GM18498 (cell line): ENCODE data around the gene PRSS16.

Experiments used
- ATAC-seq: cut with Tn5 transposase; IDR thresholded peaks from one replicate; pipeline ENCODE4 v1.9.1; 2021; ENCODE audit warnings: mild to moderate bottlenecking, moderate library complexity; ENCODE audit not compliant: unreplicated experiment

The PRSS16 gene

DNA sequence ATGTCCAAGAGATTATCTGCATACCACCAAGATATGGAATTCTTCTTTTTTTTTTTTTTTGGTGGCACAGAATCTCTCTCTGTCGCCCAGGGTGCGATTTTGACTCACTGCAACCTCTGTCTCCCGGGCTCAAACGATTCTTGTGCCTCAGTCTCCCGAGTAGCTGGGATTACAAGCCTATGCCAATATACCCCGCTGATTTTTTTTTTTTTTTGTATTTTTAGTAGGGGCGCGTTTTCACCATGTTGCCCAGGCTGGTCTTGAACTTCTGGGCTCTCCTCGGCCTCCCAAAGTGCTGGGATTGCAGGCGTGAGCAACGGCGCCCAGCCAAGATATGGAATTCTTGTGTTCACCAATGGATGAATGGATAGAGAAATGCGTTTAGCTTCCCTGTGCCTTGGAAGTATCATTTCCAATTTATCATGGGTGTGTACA lies 33.6 kb downstream of the PRSS16 start:
- ATAC-seq, result no peak

DNA sequence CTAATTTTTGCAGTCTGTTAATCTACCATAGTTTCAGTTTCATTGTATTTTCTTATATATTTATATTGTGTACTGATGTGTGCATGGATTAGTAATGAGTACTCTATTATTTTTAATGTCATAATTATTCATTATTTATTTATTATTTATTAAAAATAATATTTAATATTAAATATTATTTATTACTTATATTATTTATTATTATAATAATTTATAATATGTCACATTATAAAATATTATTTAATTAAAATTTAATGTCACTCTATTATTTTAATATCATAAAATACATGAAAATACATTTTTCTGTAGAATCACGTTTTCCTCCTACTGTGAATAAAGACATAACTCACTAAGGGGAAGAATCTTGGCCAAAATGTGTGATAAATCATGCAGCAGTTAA lies 34.1 kb downstream of the PRSS16 start:
- ATAC-seq, result no peak

DNA sequence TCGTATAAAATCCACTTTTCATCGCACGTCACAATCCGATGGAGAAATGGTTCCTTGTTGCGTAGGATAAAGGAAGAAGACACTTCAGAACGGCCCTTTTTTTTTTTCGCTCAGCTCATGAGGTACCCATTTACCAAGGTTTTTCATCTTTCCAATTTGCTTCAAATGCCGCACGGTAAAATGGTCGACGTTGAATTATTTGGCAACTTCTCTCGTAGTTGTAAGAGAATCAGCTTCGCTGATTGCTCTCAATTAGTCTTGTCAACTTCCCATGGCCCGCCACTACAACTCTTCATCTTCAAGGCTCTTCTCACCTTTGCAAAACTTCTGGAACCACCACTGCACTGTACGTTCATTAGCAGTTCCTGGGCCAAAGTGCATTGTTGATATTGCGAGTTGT lies 35.8 kb downstream of the PRSS16 start:
- ATAC-seq, result no peak

DNA sequence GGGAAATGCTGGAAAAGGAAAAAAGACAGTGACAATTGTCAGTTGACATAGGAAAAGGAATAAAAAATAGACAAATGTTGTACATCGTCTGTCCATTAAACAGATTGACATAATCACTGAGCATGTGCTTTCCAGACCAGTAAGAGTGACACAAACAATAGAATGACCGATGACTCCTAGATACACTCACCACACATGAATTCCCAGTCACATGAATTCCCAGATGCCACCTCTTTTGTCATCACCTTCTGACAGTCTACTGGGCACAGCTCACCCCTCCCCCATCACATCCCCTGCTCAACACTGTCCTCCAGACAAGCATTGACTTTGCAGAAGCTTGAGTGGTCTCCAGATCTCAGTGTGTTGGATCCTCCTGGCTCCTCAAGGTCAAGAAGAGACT lies 38.6 kb downstream of the PRSS16 start:
- no peak for ATAC-seq

DNA sequence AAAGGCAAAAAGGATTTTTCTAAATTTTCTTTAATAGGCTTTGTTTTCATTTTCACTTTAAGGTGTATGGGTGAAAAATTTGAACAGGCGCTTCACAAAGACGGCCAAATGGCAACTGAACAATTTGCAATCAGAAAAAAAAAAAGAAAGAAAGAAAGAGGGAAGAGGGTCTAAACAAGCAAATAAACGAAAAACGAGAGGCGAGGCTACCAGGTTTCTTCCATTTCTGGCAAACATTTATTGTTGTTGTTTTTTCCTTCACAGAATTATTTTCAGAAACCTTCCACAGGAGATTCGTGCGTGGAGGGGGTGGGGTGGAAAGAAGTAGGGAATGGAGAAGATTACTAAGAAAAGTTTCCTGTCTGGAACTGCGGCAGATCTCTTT lies 40.2 kb downstream of the PRSS16 start:
- no peak for ATAC-seq

DNA sequence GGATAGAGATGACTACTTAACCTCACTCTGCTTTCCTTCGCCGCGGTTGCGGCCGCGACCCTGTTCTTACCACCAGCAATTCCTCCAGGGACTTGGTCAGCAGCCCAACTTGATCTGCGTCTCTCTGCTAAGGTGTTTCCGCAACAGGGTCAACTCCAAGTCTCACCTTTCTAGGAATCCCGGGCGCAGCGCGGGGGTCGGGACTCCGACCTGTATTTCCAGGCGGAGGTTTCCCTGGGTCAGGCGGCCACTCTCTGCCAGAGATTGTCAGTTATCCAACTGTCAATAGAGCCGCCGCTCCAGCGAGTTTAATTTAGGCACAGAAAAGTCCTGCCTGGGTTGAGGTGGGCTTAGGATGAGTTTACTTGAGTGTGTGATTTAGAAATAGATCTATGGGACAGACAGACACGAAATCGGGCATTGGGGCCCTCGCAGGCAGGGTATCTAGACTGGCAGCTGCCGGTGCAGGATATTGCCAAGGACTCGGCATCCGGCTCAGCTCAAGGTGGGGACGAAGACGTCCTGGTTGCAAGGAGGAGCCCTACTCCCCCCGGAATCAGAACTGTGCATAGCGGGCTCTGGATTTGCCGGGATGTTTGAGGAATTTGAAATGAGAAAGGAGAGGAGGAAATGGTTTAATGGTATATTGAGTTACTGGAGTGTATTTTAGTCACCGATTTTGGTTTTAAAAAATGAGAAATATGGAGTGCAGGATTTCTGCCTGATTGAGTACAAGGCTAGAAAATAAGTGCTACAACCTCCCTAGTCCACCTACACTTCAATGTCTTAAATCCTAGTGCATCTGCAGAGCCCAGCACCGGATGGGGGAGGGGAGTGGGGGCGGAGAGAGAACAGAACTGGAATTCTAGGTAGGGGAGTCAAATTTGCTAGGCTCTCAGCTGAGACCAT lies 40.9 kb downstream of the PRSS16 start:
- no peak for ATAC-seq

DNA sequence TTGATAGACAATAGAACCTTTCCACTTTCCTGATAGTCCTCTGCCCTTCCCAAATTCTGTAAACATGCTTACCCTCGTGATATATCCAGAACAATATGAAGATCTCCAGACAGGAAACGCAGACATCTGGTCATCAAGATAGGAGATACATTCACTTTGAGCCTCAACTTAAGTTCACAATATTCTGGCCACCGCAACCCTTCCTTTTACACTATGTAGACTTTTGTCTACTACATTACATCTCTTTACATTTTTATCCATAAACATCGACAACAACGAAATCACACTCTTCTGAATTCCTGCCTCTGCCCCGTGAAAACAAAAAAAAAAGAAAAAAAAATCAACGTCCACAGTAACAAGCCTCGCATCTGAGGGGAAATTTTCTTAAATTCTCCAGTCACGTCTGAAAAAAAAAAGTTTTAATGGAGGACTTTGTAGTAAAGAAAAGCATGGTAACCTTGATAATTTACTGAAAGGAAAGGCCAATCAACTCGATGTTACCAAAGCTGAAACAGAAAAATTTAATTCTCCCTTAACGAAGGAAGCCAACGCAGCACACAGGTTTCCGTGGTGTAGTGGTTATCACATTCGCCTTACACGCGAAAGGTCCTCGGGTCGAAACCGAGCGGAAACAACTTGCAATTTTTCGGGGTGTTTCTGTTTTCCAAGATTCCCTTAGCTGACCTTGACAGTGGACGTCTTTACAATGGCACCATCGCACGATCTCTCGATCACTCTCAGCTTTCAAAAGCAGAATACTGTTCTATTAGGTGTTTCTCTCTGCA lies 42.8 kb downstream of the PRSS16 start:
- ATAC-seq, result no peak

DNA sequence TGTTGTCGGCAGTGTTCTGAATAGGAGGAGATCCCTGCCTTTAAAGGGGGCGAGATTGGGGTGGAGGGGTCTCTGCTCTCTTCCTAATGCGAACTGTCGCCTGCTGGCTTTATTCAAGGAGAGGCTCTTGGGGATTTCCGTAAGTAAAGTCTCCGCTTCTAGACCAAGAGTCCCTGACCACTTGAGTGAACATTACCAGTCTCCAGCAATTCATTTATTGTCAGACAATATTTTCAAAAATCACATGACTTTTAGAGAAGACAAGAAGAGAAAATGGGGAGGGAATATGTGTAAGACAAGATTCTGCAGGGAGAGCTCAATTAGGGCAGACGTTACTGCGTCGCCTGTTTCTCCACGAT lies 43.3 kb downstream of the PRSS16 start:
- no peak for ATAC-seq

DNA sequence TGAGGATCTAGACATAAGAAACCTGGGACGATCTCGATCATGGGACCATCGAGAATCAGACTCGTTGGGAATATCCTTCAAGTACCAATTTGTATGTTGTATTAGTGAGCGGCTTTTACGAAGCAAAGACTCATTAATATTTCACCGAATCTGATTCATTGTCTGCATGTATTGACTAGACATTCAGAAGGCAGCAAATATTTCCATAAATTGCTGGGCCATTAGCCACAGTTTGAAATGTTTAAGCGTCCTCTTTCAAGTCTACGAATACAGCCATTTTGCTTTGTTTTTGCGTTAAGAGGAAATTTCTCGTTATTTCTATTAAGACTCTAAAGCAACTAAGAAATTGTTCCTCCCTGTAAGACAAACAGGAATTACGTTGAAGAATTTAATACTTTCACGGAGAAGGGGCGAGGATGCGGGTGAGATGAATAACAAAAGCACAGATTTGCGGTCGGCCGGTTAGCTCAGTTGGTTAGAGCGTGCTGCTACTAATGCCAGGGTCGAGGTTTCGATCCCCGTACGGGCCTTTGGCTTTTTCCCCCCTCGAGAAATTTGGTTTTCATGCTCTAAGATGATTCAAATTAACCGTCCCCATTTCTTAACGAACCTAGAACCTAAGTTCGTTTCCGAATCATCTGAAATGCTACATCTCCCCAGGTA lies 46.1 kb downstream of the PRSS16 start:
- no peak for ATAC-seq

DNA sequence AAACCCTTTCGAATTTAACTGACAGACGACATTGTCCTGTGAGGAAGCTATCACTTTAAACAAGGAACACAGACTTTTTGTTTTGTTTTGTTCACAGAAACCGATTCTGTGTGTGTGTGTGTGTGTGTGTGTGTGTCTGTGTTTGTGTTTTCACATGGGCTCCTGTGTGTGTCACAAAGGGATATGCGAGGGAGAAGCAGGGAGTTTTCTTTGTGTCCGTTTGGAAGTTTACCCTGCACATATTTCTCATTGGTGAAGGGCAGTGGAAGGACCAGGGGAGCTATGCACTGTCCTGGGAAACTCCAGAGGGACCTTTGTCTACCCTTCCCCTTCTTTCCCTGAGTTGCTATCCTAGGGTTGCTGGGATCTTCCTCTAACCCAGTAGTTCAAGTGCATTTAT lies 46.9 kb downstream of the PRSS16 start:
- ATAC-seq, result no peak

DNA sequence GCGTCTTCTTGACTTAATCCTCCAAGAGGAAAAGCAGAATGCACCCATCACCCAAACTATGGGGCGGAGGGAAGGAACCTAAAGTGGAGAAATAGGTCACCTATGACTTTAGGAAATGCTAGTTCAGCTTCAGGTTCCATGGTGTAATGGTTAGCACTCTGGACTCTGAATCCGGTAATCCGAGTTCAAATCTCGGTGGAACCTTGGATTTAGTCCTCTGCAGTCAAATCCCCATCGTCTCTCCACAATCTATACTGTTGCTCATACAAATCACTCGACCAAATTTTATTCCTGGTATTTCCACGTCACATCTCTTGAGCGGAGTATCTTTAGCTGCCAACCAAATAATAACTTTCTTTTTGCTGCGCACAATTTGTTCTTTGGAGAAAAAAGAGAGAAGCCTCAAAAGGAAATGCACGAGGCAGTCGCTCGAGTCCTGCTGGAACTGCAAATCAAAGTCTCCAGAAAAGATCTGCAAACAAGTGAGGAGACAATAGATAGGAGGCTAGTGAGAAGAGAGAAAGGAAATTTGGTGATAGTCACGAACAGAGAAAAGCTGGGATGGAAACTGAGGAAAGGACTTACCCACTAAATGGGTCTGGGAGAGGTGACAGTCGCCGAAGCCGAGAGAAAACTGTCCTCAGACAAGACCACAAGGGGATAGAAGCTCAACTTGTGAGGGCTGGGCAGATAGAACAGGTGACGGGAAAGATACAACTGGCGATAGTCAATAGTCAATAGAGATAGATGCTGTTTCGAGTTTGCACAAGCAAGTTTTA lies 48.0 kb downstream of the PRSS16 start:
- ATAC-seq, result no peak

DNA sequence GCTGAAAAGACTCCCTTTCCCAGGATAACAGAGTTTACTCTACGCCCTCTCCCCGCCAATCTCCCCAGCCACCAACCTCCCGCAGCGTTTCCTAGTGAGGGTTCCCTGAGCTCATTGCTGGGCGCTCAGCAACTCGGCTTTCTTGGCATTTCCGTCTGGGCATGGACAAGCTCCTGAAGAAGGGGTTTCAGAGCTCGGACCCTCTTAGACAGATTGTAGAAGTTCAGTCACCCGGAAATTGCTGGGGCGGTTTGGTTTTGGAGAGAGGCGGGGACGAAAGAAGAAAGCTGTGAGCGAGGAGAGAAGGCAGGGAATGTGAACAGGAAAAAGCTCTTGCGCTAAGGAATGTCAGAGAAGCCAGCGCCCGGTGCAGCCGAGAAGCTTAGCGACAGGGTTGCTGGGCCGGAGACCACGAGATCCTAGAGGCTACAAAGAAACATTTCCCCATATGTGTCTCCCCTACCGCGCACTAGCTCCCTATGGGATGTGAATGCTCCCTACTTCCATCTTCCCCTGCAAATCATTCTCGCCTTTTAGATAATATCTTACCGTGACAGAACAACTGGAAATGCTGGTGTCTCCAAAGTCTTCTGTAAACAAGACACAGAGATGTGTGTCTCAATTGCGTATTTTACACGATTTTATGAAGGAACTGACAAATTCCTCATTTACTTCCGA lies 48.7 kb downstream of the PRSS16 start:
- ATAC-seq, result no peak

DNA sequence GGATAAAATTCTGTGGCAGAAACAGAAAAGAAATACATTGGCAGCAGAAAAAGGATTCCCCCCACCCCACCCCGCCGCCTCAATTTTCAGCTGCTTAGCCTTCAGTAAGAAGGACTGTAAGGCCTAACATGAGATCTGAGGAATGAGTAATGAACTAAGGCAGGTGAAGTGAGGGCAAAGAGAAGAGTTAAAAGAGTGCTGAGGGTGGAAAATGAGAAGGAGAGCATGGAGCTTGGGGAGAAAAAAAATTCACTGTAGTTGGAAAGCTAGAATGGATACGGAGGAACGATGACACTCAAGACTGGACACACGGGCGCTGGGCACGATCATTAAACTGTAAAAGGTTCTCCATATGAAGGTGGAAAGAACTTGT lies 50.0 kb downstream of the PRSS16 start:
- no peak for ATAC-seq

DNA sequence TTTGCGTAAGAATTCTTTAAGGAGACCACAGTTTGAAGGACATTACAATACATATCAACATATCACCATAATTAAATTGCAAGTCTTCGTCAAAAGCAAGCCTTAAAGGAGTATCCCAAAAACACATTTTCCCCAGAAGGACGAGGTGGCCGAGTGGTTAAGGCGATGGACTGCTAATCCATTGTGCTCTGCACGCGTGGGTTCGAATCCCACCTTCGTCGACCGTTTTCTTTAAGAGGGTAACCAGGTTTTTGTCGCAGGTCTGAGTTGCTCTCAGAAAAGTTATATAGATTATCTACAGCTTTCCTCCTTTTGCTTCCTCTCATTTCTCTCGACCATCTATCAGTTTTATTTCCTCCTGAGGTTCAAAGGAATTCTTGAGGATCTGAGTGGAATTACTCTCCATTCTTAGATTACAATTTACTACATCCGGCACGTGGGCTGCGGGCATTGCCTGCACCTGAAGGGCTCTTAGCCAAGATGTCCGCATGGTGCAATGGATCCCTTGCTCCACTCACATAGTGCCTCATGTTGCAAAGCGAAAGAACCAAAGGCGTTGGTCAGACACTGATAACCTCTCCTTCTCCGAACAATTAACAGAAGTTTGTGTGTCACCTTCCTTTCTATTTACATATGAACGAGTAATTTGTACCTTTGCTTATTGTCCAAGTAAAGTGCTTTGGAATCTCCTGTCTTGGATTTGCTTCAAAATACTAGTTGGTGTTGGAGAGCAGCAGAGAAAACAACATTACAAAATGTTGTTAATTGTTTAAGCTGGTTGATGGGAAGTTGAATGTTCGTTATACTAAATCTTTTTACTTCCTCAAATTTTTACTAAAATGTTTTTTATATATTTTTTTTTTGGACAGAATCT lies 50.6 kb downstream of the PRSS16 start:
- ATAC-seq, result no peak

DNA sequence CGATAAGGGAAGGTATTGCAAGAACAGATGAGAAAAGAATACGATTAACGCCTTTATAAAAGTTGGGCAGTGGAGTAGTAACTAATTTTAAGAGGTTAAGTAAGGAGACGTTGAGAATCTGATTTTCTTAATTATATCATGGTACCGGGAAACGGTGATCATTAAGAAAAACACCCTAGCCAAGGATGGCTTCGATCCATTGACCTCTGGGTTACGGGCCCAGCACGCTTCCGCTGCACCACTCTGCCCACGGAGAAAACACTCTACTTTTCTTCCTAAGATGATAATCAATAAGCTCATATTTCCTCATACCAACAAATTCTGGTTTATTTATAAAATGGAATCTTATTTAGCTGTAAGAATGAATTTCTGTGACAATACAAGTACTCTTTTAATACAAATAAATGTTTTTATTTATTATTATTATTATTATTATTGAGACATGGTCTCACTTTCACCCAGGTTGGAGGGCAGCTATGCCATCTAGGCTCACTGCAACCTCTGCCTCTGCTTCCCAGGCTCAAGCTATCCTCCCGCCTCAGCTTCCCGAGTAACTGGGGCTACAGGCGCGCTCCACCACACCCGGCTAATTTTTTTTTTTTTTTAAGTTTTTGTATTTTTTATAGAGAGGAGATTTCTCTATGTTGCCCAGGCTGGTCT lies 56.2 kb downstream of the PRSS16 start:
- ATAC-seq, result no peak
